HAP-1 (cell line): ENCODE measurements around the gene ABHD11.
"Not testable (repeated sequence)": the region's sequence is repeated elsewhere in the genome, so short reads cannot be mapped to it uniquely, and the experiment has no call there.

Experiments
- DNase-seq, 2 experiments: peaks; one replicate each; pipeline ENCODE4 v3.0.0-alpha.2; 2016 to 2020; ENCODE audit warnings: low spot score in 2 of 2
- H3K27me3 ChIP-seq: fragments of 250-450 bp; sonication (Bioruptor Pico); 2 replicates; pipeline ENCODE4 v1.5.1; 2020; ENCODE audit warnings: low read depth, mild to moderate bottlenecking, moderate library complexity
- H3K36me3 ChIP-seq: fragments of 250-450 bp; sonication (Bioruptor Pico); replicated peaks from 2 replicates; pipeline ENCODE4 v1.5.1; 2020; ENCODE audit warnings: mild to moderate bottlenecking
- H3K4me1 ChIP-seq: fragments of 250-450 bp; sonication (Bioruptor Pico); 2 replicates; pipeline ENCODE4 v1.5.1; 2020; ENCODE audit warnings: mild to moderate bottlenecking
- H3K4me3 ChIP-seq: fragments of 250-450 bp; sonication (Bioruptor Pico); 2 replicates; pipeline ENCODE4 v1.5.1; 2020; ENCODE audit warnings: mild to moderate bottlenecking, moderate library complexity
- H3K9me3 ChIP-seq: fragments of 250-450 bp; sonication (Bioruptor Pico); 2 replicates; pipeline ENCODE4 v1.5.1; 2020; ENCODE audit warnings: mild to moderate bottlenecking, moderate library complexity
- in situ Hi-C: fragments of 300-500 bp; cut with MboI; formaldehyde crosslinking; loops from 3 replicates; pipeline ENCODE4 v1.14.3; 2020; ENCODE audit warnings: low sequenced_read_pairs, inconsistent platforms, mixed read lengths

The ABHD11 gene

DNA sequence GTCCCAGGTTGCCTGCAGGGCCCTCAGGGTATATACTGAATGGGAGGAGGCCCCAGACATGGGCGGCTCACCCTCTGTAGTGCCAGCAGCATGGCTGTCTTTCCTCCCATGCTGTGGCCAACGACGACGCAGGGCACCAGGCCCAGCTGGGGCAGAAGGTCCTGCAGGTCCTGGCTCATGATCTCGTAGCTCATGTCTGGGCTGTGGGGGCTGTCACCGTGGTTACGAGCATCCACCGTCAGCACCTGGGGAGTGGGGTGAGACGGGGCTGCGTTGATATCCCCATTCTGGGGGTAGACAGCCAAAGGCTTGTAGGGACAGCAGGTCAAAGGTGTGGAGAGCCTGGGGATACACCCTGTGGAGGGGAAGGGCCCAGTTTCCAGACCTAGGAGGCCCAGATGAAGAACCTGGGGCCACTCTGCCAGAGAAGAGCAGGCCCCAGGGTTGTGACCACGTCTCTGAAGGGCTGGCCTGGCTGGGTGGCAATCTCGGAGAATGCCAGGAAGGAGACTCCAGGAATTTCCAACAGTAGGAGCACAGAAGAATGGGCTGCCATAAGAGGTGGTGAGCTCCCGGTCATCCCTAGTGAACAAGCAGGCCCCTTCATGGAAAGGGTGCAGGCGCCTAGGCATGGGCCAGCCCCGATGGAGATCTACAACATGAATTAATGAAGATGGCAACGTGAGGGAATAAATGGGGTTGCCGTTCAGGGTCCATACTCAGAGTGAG lies 947 bp downstream of the ABHD11 start:
- no peak for DNase-seq
- peaks cover 12% of the 10 kb centered on the region for H3K36me3 ChIP-seq
- H3K4me1 ChIP-seq: no peaks in the 10 kb centered on the region; the same call in 1 of the 2 replicates
- H3K9me3 ChIP-seq: no peaks in the 10 kb centered on the region
- peak overlapping the region; percentile 68 for H3K4me3 ChIP-seq
- in situ Hi-C loops: loop anchor here (10.0 kb wide), 1 partner anchor 403 kb away; no protein-coding TSS in a partner anchor
- H3K27me3 ChIP-seq: no peaks in the 10 kb centered on the region

DNA sequence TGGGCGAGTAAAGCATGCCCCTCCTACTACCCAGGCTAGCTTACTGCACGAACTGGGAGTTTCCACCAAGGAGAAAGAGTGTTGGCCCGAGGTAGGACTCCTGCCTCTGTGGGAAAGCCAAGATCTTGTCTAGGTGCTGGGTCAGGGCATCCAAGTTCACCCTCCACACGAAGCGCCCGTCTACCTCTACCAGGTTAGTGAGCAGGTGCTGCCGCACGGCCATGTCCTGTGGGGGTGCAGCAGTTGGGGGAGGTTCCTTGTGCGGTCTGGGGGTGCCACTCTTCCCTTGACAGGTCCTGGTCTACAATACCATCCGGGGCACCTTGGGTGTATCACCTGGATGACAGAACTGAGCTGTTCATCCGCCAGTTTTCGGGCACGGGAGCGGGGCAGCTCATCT lies 1.7 kb downstream of the ABHD11 start:
- no peaks in the 10 kb centered on the region for H3K9me3 ChIP-seq
- no peak overlapping the region for H3K4me3 ChIP-seq
- no peaks in the 10 kb centered on the region for H3K27me3 ChIP-seq
- no peak for DNase-seq
- peaks cover 12% of the 10 kb centered on the region for H3K36me3 ChIP-seq
- in situ Hi-C loops: loop anchor here (10.0 kb wide), 1 partner anchor 402 kb away; no protein-coding TSS in a partner anchor
- H3K4me1 ChIP-seq: no peaks in the 10 kb centered on the region

DNA sequence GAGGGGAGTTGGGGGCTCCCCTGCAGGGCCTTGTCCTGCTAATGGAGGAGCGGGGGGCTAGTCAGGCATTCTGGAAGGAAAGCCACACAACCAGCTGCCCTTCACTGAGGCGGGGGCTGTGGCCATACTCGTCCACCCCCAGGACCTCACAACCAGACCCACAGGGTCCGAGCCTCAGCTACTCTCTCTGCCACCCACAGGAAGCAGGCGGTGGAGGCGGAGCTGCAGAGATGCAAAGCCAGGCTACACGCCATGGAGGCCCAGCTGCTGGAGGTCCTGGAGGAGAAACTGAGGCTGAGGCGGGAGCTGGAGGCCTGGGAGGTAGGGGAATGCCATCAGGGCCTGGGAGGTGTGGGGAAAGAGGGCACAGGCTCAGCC lies 3.1 kb downstream of the ABHD11 start:
- H3K4me1 ChIP-seq: no peaks in the 10 kb centered on the region
- H3K9me3 ChIP-seq: no peaks in the 10 kb centered on the region
- no peaks in the 10 kb centered on the region for H3K27me3 ChIP-seq
- in situ Hi-C loops: loop anchor here (10.0 kb wide), 1 partner anchor 401 kb away; no protein-coding TSS in a partner anchor
- H3K4me3 ChIP-seq: no peak overlapping the region
- no peak for DNase-seq
- H3K36me3 ChIP-seq: peaks cover 12% of the 10 kb centered on the region

DNA sequence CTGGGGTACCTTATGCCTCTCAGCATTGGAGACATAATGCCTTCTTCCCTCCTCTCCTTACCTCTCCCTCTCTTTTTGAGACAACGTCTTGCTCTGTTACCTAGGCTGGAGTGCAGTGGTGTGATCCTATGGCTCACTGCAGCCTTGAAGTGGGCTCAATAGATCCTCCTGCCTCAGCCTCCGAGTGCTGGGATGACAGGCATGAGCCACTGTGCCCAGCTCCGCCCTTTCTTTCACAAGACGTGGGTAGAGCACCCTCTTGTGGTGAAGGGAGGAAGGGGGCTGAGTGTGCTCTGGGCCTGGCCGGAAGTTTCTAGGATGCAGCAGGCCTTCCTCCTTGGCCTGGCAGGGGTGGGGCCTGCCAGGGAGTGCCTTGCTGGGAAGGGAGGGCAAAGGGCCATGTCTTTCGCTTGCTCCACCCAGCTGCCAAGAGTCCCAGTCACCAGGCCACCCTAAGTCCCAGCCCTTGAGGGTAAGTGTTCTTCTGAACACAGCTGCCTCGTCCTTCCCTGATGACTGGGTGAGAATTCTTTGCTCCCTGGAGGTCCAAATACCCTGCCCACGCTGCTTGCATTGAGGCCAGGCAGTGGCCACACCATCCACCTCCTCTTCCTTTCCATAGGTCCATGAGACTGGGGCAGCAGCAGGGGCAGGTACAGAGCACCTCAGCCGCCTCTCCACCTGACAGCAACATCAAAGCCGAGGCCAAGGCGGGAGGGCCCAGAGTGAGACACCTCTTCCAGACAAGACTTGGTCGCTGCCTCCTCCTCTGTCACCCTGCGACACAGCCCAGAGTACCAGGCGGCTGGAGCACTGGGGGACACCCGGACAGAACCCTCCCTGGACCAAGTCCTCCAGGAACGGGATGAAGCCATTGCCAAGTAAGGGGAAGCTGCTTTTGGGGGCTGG lies 3.7 kb downstream of the ABHD11 start:
- Histone ChIP-seq H3K4me1 (no peaks in the 10 kb centered on the region), H3K9me3 (no peaks in the 10 kb centered on the region), H3K36me3 (peaks cover 12% of the 10 kb centered on the region), H3K4me3 (no peak overlapping the region), H3K27me3 (no peaks in the 10 kb centered on the region)
- in situ Hi-C loops: loop anchor here (5.0 to 10.0 kb wide), 2 partner anchors 128 to 400 kb away; no protein-coding TSS in a partner anchor
- peak; percentile 81 to 92 for DNase-seq

DNA sequence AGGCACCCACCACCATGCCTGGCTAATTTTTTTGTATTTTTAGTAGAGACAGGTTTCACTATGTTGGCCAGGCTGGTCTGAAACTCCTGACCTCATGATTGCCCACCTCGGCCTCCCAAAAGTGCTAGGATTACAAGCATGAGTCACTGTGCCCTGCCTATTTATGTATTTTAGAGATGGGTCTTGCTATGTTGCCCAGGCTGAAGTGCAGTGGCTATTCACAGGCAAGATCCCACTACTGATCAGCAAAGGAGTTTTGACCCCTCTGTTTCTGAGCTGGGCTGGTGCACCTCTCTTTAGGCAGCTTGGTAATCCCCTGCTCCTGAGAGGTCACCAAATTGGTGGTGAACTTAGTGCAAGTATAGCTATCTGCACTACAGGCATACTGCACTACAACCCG lies 6.2 kb downstream of the ABHD11 start:
- Histone ChIP-seq H3K4me3 (no peak overlapping the region), H3K27me3 (no peaks in the 10 kb centered on the region), H3K4me1 (no peaks in the 10 kb centered on the region), H3K36me3 (peaks cover 8% of the 10 kb centered on the region), H3K9me3 (no peaks in the 10 kb centered on the region)
- DNase-seq: no peak
- in situ Hi-C loops: loop anchor here (5.0 to 10.0 kb wide), 2 partner anchors 125 to 398 kb away; no protein-coding TSS in a partner anchor

DNA sequence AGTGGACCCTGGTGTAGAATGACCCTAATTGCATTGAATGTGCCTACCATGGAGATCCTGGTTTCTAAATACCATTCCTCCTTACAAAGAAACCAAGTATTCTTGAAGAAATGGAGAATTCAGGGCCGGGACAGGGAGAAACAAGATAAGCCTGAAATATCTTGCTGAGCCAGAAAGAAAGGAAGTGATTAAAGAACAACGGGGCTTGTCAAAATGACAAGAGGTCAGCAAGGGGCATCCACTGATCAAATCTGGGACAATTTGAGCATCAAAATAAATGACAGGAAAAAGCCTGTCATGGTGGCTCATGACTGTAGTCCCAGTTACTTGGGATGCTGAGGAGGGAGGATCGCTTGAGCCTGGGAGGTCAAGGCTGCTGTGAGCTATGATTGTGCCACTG lies 8.1 kb downstream of the ABHD11 start:
- no peak for DNase-seq
- in situ Hi-C loops: loop anchor here (5.0 to 10.0 kb wide), 2 partner anchors 123 to 396 kb away; no protein-coding TSS in a partner anchor

DNA sequence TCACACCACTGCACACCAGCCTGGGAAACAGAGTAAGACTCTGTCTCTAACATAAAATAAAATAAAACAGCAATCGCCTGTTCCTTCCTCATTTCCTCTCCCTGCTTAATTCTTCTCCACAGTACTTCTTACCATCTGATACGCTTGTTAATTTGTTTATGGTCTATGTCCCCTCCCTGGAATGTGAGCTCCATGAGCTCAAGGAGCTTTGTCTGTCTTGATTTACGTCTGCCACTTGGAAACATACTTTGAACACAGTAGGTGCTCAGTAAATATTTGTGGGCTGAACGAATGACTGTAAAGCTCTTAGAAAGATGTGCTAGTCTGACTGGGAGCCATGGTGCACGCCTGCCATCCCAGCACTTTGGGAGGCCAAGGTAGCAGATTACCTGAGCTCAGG lies 10.1 kb downstream of the ABHD11 start:
- H3K36me3 ChIP-seq: no peaks in the 10 kb centered on the region
- H3K9me3 ChIP-seq: no peaks in the 10 kb centered on the region
- no peak overlapping the region for H3K4me3 ChIP-seq
- in situ Hi-C loops: no loop called here
- DNase-seq: no peak
- H3K27me3 ChIP-seq: no peaks in the 10 kb centered on the region
- H3K4me1 ChIP-seq: no peaks in the 10 kb centered on the region

More for the DNA sequence above, 8.1 kb downstream of the ABHD11 start:
- H3K27me3 ChIP-seq: no peaks in the 10 kb centered on the region
- no peaks in the 10 kb centered on the region for H3K9me3 ChIP-seq
- no peak overlapping the region for H3K4me3 ChIP-seq
- H3K36me3 ChIP-seq: no peaks in the 10 kb centered on the region
- H3K4me1 ChIP-seq: no peaks in the 10 kb centered on the region

DNA sequence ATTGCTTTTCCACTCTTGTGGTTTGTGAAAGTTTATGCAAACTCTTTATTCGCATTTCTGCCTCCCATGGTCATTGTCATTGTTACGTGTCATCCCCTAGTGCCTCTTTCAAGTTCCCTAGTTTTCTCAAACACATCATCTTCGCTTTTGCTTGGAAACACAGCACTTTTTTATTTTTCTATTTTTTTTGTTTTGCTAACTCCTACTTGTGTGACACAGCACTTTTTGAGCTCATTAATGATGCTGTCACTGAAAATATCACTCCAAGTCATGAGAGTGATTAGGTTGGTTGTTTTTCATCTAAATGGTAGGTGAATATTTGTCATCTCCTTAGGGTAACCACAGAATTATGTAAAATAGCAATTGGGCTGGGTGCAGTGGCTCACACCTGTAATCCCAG lies 10.7 kb downstream of the ABHD11 start:
- no peak for DNase-seq
- Histone ChIP-seq H3K27me3 (no peaks in the 10 kb centered on the region), H3K9me3 (no peaks in the 10 kb centered on the region), H3K36me3 (no peaks in the 10 kb centered on the region), H3K4me3 (no peak overlapping the region), H3K4me1 (no peaks in the 10 kb centered on the region)
- in situ Hi-C loops: no loop called here

DNA sequence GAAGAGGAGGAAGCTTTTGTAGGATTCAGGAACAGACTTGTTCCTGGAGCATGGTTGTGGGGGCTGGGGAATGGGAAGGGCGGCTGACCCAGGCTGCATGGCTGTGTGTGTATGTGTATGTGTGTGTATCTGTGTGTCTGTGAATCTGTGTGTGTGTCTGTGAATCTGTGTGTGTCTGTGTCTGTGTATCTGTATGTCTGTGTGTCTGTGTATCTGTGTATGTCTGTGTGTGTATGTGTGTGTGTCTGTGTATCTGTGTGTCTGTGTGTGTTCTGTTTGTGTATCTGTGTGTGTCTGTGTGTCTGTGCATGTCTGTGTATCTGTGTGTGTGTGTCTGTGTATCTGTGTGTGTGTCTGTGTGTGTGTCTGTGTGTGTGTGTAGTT lies 12.5 kb downstream of the ABHD11 start:
- Histone ChIP-seq H3K9me3 (no peaks in the 10 kb centered on the region), H3K4me3 (no peak overlapping the region), H3K36me3 (no peaks in the 10 kb centered on the region), H3K27me3 (no peaks in the 10 kb centered on the region), H3K4me1 (no peaks in the 10 kb centered on the region)
- in situ Hi-C loops: no loop called here
- no peak for DNase-seq

DNA sequence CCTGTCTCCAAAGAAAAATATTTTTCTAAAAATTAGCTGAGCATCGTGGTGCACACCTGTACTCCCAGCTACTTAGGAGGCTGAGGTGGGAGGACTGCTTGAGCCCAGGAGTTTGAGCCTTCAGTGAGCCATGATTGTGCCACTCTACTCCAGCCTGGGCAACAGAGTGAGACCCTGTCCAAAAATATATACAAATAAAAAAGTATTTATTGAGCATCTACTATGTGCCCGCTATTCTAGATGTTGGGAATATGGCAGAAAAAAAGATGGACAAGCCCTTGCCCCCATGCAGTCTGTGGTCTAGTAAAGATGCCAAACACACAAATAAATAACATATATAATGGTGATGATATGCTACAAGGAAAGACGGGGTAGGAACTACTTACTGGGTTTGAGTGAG lies 14.8 kb downstream of the ABHD11 start:
- Histone ChIP-seq H3K27me3 (no peaks in the 10 kb centered on the region), H3K4me1 (peaks cover 4% of the 10 kb centered on the region; the same call in 1 of the 2 replicates), H3K4me3 (no peak overlapping the region), H3K36me3 (no peaks in the 10 kb centered on the region), H3K9me3 (no peaks in the 10 kb centered on the region)
- in situ Hi-C loops: no loop called here
- no peak for DNase-seq

DNA sequence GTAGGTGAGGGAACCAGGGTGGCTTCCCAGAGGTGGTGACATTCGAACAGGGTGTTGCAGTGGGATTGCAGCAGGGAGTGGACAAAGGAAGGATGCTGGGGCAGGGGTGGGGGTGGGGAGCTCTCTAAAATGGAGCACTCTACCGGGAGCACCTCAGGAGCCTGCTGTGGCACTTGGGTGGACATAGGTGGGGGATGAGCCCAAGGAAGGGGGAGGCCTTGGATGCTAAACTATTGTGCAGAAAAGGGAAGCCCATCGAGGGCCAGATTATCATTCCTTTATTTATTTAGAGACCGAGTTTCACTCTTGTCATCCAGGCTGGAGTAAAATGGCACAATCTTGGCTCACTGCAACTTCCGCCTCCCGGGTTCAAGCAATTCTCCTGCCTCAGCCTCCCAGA lies 15.8 kb downstream of the ABHD11 start:
- DNase-seq: no peak
- in situ Hi-C loops: no loop called here
- no peak overlapping the region for H3K4me3 ChIP-seq
- no peaks in the 10 kb centered on the region for H3K27me3 ChIP-seq
- H3K4me1 ChIP-seq: peaks cover 12% of the 10 kb centered on the region
- H3K9me3 ChIP-seq: no peaks in the 10 kb centered on the region
- no peaks in the 10 kb centered on the region for H3K36me3 ChIP-seq

DNA sequence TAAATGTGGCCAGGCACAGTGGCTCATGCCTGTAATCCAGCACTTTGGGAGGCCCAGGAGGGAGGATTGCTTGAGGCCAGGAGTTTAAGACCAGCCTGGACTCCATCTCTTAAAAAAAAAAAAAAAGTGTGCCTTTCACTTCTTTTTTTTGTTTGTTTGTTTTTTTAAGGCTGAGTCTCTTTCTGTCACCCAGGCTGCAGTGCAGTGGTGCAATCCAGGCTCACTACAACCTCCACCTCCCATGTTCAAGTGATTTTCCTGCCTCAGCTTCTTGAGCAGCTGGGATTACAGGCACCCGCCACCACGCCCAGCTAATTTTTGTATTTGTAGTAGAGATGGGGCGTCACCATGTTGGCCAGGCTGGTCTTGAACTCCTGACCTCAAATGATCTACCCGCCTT lies 16.4 kb downstream of the ABHD11 start:
- H3K27me3 ChIP-seq, H3K36me3 ChIP-seq, H3K4me3 ChIP-seq, H3K9me3 ChIP-seq, in situ Hi-C loops, DNase-seq: not testable (repeated sequence)
- H3K4me1 ChIP-seq: peaks cover 13% of the 10 kb centered on the region

DNA sequence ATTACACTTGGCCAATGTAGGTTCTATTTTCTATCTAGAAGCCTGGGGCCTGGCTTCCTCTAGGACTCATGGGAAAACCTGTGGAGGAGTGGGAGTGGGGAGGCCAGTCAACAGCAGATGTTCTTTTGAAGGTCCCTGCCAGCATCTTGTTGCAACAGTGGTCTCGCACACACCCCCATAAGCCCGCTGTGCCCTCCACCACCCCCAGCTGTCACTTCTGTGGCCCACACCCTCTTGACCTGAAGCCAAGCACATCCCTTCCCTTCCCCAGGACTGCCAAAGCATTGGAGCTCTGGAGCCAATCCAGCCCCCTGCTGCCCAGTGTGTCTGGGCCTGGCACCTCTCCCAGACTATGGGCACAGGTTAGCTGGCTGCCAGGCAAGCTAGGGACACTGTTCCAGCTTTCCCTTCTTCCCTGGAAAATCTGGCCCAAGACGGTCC lies 17.2 kb downstream of the ABHD11 start:
- DNase-seq: no peak
- Histone ChIP-seq H3K9me3 (no peaks in the 10 kb centered on the region), H3K27me3 (no peaks in the 10 kb centered on the region), H3K4me1 (peaks cover 13% of the 10 kb centered on the region), H3K4me3 (no peak overlapping the region), H3K36me3 (no peaks in the 10 kb centered on the region)
- in situ Hi-C loops: no loop called here

DNA sequence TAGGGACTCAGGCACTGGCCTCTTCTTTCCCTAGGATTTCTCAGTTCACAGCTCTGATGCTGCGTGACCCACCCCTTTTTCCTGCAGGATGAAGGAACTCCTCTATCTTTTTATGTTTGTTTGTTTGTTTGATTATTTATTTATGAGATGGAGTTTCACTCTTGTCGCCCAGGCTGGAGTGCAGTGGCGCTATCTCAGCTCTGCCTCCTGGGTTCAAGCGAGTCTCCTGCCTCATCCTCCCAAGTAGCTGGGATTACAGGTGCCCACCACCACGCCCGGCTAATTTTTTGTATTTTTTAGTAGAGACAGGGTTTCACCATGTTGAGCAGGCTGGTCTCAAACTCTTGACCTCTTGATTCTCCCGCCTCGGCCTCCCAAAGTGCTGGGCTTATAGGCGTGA lies 18.2 kb downstream of the ABHD11 start:
- H3K36me3 ChIP-seq, in situ Hi-C loops, H3K9me3 ChIP-seq, H3K4me3 ChIP-seq, H3K27me3 ChIP-seq: not testable (repeated sequence)
- peaks cover 13% of the 10 kb centered on the region for H3K4me1 ChIP-seq
- peak in 1 of 2 experiments; percentile 7 for DNase-seq
